ENCODE results near the gene SLC18B1.

DNA sequence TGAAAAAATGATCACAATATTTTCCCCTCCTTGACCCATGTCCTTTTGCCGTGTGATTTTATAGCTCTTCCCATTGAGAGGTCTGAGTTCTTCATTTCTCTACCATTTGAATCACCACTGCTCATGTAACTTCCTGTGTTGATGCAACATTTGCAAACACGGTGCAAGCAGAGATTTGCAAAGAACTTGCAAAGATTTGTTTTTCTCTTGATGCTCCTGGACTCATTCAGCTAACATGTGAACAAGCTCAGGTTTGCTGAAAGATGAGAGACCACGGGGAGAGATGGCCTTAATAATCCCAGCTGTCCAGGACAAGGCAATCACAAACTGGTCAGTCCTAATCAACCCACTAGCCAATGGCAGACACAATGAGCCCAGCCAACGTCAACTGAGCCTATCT, 49.3 kb downstream of the SLC18B1 start:
- TF ChIP-seq, protein P1, sequence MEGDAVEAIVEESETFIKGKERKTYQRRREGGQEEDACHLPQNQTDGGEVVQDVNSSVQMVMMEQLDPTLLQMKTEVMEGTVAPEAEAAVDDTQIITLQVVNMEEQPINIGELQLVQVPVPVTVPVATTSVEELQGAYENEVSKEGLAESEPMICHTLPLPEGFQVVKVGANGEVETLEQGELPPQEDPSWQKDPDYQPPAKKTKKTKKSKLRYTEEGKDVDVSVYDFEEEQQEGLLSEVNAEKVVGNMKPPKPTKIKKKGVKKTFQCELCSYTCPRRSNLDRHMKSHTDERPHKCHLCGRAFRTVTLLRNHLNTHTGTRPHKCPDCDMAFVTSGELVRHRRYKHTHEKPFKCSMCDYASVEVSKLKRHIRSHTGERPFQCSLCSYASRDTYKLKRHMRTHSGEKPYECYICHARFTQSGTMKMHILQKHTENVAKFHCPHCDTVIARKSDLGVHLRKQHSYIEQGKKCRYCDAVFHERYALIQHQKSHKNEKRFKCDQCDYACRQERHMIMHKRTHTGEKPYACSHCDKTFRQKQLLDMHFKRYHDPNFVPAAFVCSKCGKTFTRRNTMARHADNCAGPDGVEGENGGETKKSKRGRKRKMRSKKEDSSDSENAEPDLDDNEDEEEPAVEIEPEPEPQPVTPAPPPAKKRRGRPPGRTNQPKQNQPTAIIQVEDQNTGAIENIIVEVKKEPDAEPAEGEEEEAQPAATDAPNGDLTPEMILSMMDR (conservative IDR thresholded peaks at IDR 0.05) = no peak
- TF ChIP-seq ZFX (IDR thresholded peaks at IDR 0.05) = no peak

All from C4-2B (cell line).